ENCODE measurements around the gene WDFY1. TPM values are rescaled to one million over a fixed set of nuclear protein-coding genes. Genes with fewer than 3 reads are reported as not detected.

The WDFY1 gene
- total and polyA plus RNA-seq, 3 experiments from 2014 or later = 16.0 to 28.5 (median 18.1) TPM

GRCh38 chr2:223865907-223866508 is 79.1 kb downstream of the WDFY1 start:
- POLR2A ChIA-PET = no interaction called here
- Mint-ChIP-seq H3K9me3 (no peaks in the 10 kb centered on the region), H3K36me3 (peaks cover 0 to 12% (median 7%) of the 10 kb centered on the region in 3 donors), H3K27ac (peak overlapping the region in 7 of 8 donors; percentile 13 to 90 (median 63)), H3K4me3 (peak overlapping the region in 6 of 7 donors; percentile 1 to 65 (median 54)), H3K4me1 (peaks cover 21 to 25% (median 24%) of the 10 kb centered on the region in 3 donors), H3K27me3 (no peaks in the 10 kb centered on the region)
- peaks cover 23% of the 10 kb centered on the region for H3K4me1 ChIP-seq (ENCODE audit: insufficient read depth, low read length)
- no peaks in the 10 kb centered on the region for H3K36me3 ChIP-seq (ENCODE audit: insufficient read depth, low read length)
- CTCF ChIA-PET = interaction anchor here (0.7 to 1.3 kb wide), 2 partner anchors 12 to 75 kb away, joined by 3 to 4 read pairs; no protein-coding TSS in a partner anchor
- H3K27ac ChIP-seq (ENCODE audit: low read depth, low read length) = no peak overlapping the region
- H3K27me3 ChIP-seq (ENCODE audit: insufficient read depth, low read length, poor library complexity, severe bottlenecking) = no peaks in the 10 kb centered on the region
- peak in 1 of 5 donors; percentile 4 for DNase-seq
- H3K9me3 ChIP-seq (ENCODE audit: low read length) = no peaks in the 10 kb centered on the region
- H3K4me3 ChIP-seq (ENCODE audit: low read length) = no peak overlapping the region

- Histone ChIP-seq H3K27ac (ENCODE audit: low read depth, low read length) (no peak overlapping the region), H3K9me3 (ENCODE audit: low read length) (no peaks in the 10 kb centered on the region), H3K4me1 (ENCODE audit: insufficient read depth, low read length) (peaks cover 23% of the 10 kb centered on the region), H3K4me3 (ENCODE audit: low read length) (no peak overlapping the region), H3K27me3 (ENCODE audit: insufficient read depth, low read length, poor library complexity, severe bottlenecking) (no peaks in the 10 kb centered on the region), H3K36me3 (ENCODE audit: insufficient read depth, low read length) (no peaks in the 10 kb centered on the region)
- Mint-ChIP-seq H3K36me3 (peaks cover 0 to 5% (median 2%) of the 10 kb centered on the region in 3 donors), H3K9me3 (no peaks in the 10 kb centered on the region), H3K27me3 (no peaks in the 10 kb centered on the region), H3K4me1 (peaks cover 21 to 25% (median 24%) of the 10 kb centered on the region in 3 donors), H3K4me3 (peak overlapping the region in 6 of 7 donors; percentile 13 to 55 (median 41)), H3K27ac (peak overlapping the region; percentile 7 to 90 (median 40))
- ChIA-PET POLR2A (no interaction called here), CTCF (interaction anchor here (1.0 to 1.3 kb wide), 2 partner anchors 11 to 27 kb away, joined by 3 to 4 read pairs; no protein-coding TSS in a partner anchor)
- DNase-seq = peak in 3 of 5 donors; percentile 46 to 70 (median 64)
Observed at GRCh38 chr2:223865124-223865523, 80.0 kb downstream of the WDFY1 start.

- H3K4me1 Mint-ChIP-seq = peaks cover 21 to 36% (median 33%) of the 10 kb centered on the region in 3 donors
- Histone ChIP-seq H3K9me3 (ENCODE audit: low read length) (no peaks in the 10 kb centered on the region), H3K27me3 (ENCODE audit: insufficient read depth, low read length, poor library complexity, severe bottlenecking) (no peaks in the 10 kb centered on the region), H3K36me3 (ENCODE audit: insufficient read depth, low read length) (no peaks in the 10 kb centered on the region), H3K4me1 (ENCODE audit: insufficient read depth, low read length) (peaks cover 23% of the 10 kb centered on the region), H3K27ac (ENCODE audit: low read depth, low read length) (no peak overlapping the region), H3K4me3 (ENCODE audit: low read length) (no peak overlapping the region)
- H3K4me3 Mint-ChIP-seq = no peak overlapping the region
- ChIA-PET CTCF (no interaction called here), POLR2A (no interaction called here)
- no peaks in the 10 kb centered on the region for H3K27me3 Mint-ChIP-seq
- H3K27ac Mint-ChIP-seq = no peak overlapping the region
- no peaks in the 10 kb centered on the region for H3K36me3 Mint-ChIP-seq
- no peak for DNase-seq
- H3K9me3 Mint-ChIP-seq = no peaks in the 10 kb centered on the region
Observed at GRCh38 chr2:223863491-223863890, 81.6 kb downstream of the WDFY1 start.

GRCh38 chr2:223860809-223861738 is 84.1 kb downstream of the WDFY1 start:
- H3K4me3 Mint-ChIP-seq = no peak overlapping the region
- H3K4me1 Mint-ChIP-seq = peaks cover 15 to 28% (median 27%) of the 10 kb centered on the region in 3 donors
- ChIA-PET CTCF (no interaction called here), POLR2A (no interaction called here)
- H3K4me1 ChIP-seq (ENCODE audit: insufficient read depth, low read length) = peaks cover 16% of the 10 kb centered on the region
- no peaks in the 10 kb centered on the region for H3K9me3 Mint-ChIP-seq
- no peaks in the 10 kb centered on the region for H3K36me3 ChIP-seq (ENCODE audit: insufficient read depth, low read length)
- no peaks in the 10 kb centered on the region for H3K27me3 ChIP-seq (ENCODE audit: insufficient read depth, low read length, poor library complexity, severe bottlenecking)
- no peak overlapping the region for H3K27ac Mint-ChIP-seq
- no peaks in the 10 kb centered on the region for H3K36me3 Mint-ChIP-seq
- H3K27me3 Mint-ChIP-seq = no peaks in the 10 kb centered on the region
- no peak overlapping the region for H3K4me3 ChIP-seq (ENCODE audit: low read length)
- DNase-seq = no peak
- H3K27ac ChIP-seq (ENCODE audit: low read depth, low read length) = no peak overlapping the region
- no peaks in the 10 kb centered on the region for H3K9me3 ChIP-seq (ENCODE audit: low read length)

- no peaks in the 10 kb centered on the region for H3K36me3 Mint-ChIP-seq
- Histone ChIP-seq H3K4me1 (ENCODE audit: insufficient read depth, low read length) (no peaks in the 10 kb centered on the region), H3K36me3 (ENCODE audit: insufficient read depth, low read length) (no peaks in the 10 kb centered on the region), H3K4me3 (ENCODE audit: low read length) (no peak overlapping the region), H3K27me3 (ENCODE audit: insufficient read depth, low read length, poor library complexity, severe bottlenecking) (no peaks in the 10 kb centered on the region), H3K9me3 (ENCODE audit: low read length) (no peaks in the 10 kb centered on the region), H3K27ac (ENCODE audit: low read depth, low read length) (no peak overlapping the region)
- no peaks in the 10 kb centered on the region for H3K9me3 Mint-ChIP-seq
- peak overlapping the region in 2 of 8 donors; percentile 57 to 58 for H3K27ac Mint-ChIP-seq
- DNase-seq = no peak
- H3K27me3 Mint-ChIP-seq = no peaks in the 10 kb centered on the region
- H3K4me1 Mint-ChIP-seq = peaks cover 3 to 16% (median 16%) of the 10 kb centered on the region in 3 donors
- ChIA-PET CTCF (interaction anchor here (1.3 to 1.9 kb wide), 2 partner anchors 20 to 98 kb away, joined by 3 to 4 read pairs; no protein-coding TSS in a partner anchor), POLR2A (no interaction called here)
- peak overlapping the region in 1 of 7 donors; percentile 44 for H3K4me3 Mint-ChIP-seq
Observed at GRCh38 chr2:223859070-223859469, 86.1 kb downstream of the WDFY1 start.

- H3K27me3 Mint-ChIP-seq = no peaks in the 10 kb centered on the region
- Histone ChIP-seq H3K27me3 (ENCODE audit: insufficient read depth, low read length, poor library complexity, severe bottlenecking) (no peaks in the 10 kb centered on the region), H3K27ac (ENCODE audit: low read depth, low read length) (no peak overlapping the region), H3K4me1 (ENCODE audit: insufficient read depth, low read length) (no peaks in the 10 kb centered on the region), H3K9me3 (ENCODE audit: low read length) (no peaks in the 10 kb centered on the region), H3K36me3 (ENCODE audit: insufficient read depth, low read length) (no peaks in the 10 kb centered on the region), H3K4me3 (ENCODE audit: low read length) (no peak overlapping the region)
- no peak for DNase-seq
- POLR2A ChIA-PET = no interaction called here
- peaks cover 3 to 18% (median 16%) of the 10 kb centered on the region in 3 donors for H3K4me1 Mint-ChIP-seq
- peaks cover 3 to 6% (median 4%) of the 10 kb centered on the region in 3 donors for H3K36me3 Mint-ChIP-seq
- CTCF ChIA-PET = no interaction called here
- no peaks in the 10 kb centered on the region for H3K9me3 Mint-ChIP-seq
- no peak overlapping the region for H3K4me3 Mint-ChIP-seq
- no peak overlapping the region for H3K27ac Mint-ChIP-seq
Observed at GRCh38 chr2:223856584-223856983, 88.6 kb downstream of the WDFY1 start.

GRCh38 chr2:223856021-223856420 is 89.1 kb downstream of the WDFY1 start:
- POLR2A ChIA-PET = no interaction called here
- Histone ChIP-seq H3K4me3 (ENCODE audit: low read length) (no peak overlapping the region), H3K27ac (ENCODE audit: low read depth, low read length) (no peak overlapping the region), H3K36me3 (ENCODE audit: insufficient read depth, low read length) (no peaks in the 10 kb centered on the region), H3K27me3 (ENCODE audit: insufficient read depth, low read length, poor library complexity, severe bottlenecking) (no peaks in the 10 kb centered on the region), H3K9me3 (ENCODE audit: low read length) (no peaks in the 10 kb centered on the region), H3K4me1 (ENCODE audit: insufficient read depth, low read length) (no peaks in the 10 kb centered on the region)
- DNase-seq = no peak
- no peaks in the 10 kb centered on the region for H3K9me3 Mint-ChIP-seq
- CTCF ChIA-PET = no interaction called here
- no peak overlapping the region for H3K4me3 Mint-ChIP-seq
- H3K27ac Mint-ChIP-seq = no peak overlapping the region
- H3K27me3 Mint-ChIP-seq = peaks cover 0 to 2% of the 10 kb centered on the region in 2 donors
- H3K36me3 Mint-ChIP-seq = peaks cover 4 to 11% (median 4%) of the 10 kb centered on the region in 3 donors
- peaks cover 8 to 23% (median 20%) of the 10 kb centered on the region in 3 donors for H3K4me1 Mint-ChIP-seq

GRCh38 chr2:223855426-223855825 is 89.7 kb downstream of the WDFY1 start:
- no peaks in the 10 kb centered on the region for H3K9me3 ChIP-seq (ENCODE audit: low read length)
- peaks cover 5 to 12% (median 5%) of the 10 kb centered on the region in 3 donors for H3K36me3 Mint-ChIP-seq
- H3K4me1 ChIP-seq (ENCODE audit: insufficient read depth, low read length) = no peaks in the 10 kb centered on the region
- peaks cover 10 to 27% (median 23%) of the 10 kb centered on the region in 3 donors for H3K4me1 Mint-ChIP-seq
- ChIA-PET CTCF (no interaction called here), POLR2A (no interaction called here)
- H3K27me3 ChIP-seq (ENCODE audit: insufficient read depth, low read length, poor library complexity, severe bottlenecking) = no peaks in the 10 kb centered on the region
- no peak overlapping the region for H3K4me3 ChIP-seq (ENCODE audit: low read length)
- no peaks in the 10 kb centered on the region for H3K9me3 Mint-ChIP-seq
- H3K27ac ChIP-seq (ENCODE audit: low read depth, low read length) = no peak overlapping the region
- no peak for DNase-seq
- peaks cover 0 to 2% of the 10 kb centered on the region in 2 donors for H3K27me3 Mint-ChIP-seq
- H3K36me3 ChIP-seq (ENCODE audit: insufficient read depth, low read length) = no peaks in the 10 kb centered on the region
- no peak overlapping the region for H3K27ac Mint-ChIP-seq
- H3K4me3 Mint-ChIP-seq = no peak overlapping the region
